Stimulated activated CD4-positive, alpha-beta T cell treated with anti-CD3 and anti-CD28 coated beads, TNF-alpha, amount 100 ng/mL, for 24 hours (primary cell): Measurements from ENCODE around the gene SUN1.
"Not testable (repeated sequence)": the region's sequence is repeated elsewhere in the genome, so short reads cannot be mapped to it uniquely, and the experiment has no call there.

Experiments
- DNase-seq, 3 experiments: peaks; one replicate each; pipeline ENCODE4 v3.0.0-alpha.2; 2020; ENCODE audit warnings: low read depth in 3 of 3

SUN1 gene

DNA sequence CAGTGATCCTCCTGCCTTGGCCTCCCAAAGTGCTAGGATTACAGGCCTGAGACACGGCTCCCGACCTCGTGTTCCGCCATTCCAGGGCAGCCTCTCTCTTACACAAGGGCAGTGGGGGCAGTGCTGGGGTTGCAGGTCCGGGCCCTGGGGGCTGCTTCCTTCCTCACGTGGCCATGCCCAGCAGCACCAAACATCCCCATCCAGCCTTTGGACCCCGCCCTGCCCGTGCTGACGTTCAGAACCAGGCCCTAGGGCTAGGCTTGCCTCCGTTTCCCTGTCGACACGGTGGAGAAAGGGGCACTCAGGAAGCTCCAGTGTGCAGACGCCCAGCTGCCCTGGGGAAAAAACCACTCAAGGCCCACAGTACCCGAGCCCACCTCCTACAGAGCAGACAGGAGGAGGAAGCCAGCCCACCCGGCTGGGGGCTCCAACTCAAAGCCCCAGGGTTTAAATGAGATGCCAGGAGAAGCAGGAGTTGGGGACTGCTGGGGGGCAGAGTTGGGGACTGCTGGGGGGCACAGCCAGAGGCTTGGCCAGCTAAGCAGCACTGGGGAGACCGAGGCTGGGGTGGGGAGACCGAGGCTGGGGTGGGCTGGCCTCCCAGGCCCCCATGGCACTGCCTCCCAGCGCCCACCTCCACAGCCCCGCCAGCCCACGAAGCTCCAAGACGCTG, 86.3 kb downstream of the SUN1 start:
- no peak for DNase-seq

GRCh38 chr7:919114-919442, 86.8 kb downstream of the SUN1 start:
- no peak for DNase-seq

- no peak for DNase-seq
Observed at GRCh38 chr7:919924-920341, 87.7 kb downstream of the SUN1 start.

DNA sequence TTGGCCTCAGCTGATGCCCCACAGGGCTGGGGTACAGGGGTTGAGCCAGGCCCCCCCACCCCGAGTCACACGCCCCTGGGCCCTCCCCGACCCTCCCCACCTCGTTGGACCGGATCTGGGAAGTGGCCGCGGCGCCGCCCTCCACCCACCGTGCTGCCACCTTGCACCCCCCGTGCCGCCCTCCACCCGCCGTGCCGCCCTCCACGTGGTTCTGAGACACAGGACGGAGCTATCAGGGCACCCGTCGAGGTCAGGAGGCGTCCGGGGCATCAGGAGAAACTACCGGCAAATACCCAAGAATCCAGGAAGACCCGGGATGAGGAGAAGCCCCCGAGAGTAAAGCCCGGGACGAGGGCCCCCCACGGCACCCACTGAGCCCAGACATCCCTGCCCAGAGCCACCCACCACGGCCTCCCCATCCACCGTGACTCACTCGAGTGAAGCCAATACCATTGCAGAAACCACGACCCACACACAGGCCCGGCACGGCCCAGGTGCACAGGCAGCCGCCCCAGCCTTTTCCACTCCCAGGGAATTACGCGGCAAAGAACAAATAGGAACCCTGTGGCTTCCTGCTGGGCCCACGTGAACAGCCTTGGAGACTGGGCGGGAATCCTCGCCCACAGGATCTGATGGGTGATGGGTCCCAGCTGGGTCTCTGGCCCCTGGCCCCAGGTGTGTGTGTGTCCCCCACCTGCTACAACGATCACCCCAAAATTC, 88.2 kb downstream of the SUN1 start:
- DNase-seq = peak in 1 of 3 experiments; percentile 44

- no peak for DNase-seq
Observed at GRCh38 chr7:921071-921461, 88.8 kb downstream of the SUN1 start.

DNA sequence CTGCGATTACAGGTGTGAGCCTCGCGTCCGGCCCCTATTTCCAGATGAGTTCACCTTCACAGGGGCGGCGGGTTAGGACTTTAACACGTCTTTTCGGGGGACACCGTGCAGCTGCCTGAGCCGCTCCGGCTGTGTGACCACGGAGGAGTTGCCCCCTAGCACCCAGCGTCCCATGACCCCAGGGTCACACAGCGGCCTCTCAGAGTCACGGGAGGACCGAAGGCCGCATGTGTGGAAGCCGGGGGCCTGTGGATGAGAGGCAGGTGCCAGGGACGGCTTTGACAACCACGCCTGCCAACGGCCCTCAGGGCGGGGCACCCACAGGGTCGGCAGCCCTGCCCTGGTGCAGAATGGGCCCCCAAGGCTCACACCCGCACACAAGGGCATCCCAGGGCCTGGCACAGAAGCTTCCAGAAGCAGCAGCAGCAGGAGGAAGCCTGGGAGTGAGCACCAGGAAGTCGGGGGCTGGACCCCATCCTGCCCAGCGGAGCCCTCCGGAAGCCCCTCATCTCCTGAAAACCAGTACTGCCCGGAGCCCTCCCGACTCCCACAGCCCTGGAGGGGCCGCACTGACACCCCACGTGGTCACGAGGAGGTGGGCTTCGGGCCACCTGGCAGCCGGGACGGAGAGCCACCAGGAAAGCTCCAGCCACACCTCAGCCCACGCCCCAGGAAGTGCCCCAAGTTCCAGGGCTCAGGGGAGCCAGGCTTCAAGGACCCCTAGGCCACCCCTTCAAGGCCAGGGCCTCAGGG, 89.5 kb downstream of the SUN1 start:
- no peak for DNase-seq

DNA sequence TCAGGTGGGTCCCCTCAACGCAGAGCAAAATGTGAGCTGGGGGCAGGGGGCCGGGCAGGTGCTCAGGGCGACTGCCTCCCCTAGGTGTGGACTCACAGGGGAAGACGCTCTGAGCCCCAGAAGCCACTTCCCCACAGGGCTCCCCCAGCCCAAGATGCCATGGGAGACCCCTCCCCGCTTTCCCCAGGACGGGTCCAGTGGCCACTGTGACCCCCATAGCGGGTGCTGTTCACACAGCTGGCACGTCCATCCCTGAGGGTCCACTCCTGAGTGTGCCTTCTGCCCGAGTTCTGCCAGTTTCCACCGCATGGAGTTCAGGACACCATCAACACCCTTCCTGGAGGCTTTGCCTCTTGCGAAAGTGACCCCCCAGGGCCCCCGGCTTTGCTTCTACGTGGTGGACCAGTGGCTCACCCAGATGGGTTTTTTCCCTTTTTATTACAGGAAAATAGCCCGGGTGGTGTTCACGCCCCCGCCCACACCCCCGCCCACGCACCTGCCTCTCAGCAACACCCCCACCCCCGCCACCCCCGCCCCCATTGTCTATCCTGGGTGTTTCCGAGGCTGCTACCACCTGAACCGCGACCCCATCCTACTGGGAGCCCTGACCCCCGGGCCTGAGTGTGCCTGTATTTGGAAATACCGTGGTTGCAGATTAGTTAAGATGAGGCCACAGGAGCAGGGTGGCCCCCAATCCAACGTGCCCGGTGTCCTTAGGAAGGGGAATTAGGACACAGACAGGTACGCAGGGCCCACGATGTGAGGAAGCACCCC, 90.2 kb downstream of the SUN1 start:
- peak in 1 of 3 experiments; percentile 55 for DNase-seq

DNA sequence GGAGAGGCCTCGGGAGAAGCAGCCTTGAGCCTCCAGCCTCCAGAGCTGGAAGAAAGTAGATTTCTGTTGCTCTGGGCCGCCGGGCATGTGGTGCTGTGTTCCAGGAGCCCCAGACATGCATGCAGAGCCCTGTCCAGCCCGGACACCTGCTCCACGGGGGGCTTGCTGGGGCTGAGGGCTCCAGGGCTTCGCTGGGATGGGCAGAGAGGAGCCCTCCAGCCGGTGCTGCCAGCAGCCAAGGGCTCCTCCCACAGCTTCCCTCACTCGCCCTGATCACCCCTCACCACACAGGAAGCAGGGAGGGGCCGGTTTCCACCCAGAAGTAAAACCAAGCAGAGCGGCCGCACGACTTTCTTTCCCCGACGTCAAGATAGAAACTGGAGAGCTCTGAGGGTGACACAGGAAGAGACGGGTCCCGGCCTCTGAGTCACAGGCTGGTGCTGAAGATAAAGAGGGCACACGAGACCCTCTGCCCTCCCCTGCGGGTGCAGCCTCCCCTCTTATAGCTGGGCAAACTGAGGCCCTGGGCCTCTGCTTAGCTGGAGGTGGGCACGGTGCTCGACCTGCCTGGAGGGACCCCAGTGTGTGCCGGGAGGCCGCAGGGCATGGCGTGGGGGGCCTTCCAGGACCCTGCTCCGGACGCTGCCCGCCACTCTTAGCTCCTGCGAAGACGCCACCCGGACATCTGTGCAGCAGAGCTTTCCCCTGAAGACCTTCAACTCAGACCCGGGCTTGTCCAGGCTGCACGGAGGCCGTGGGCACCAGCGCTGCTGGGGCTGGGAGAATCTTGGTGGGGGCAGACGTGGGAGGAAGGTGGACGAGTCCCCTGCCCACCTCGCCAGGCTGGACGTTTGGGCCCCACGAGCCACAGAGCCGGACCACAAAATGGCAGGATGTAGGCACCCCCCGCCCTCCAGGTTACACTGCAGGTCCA, 91.1 kb downstream of the SUN1 start:
- DNase-seq = peak; percentile 80 to 94 (median 88)

- DNase-seq = not testable (repeated sequence)
Observed at GRCh38 chr7:924042-924441, 91.8 kb downstream of the SUN1 start.
